ENCODE data around the gene TNFRSF25.

- TF ChIP-seq CTCF (conservative IDR thresholded peaks at IDR 0.05 in 1 of 2, IDR thresholded peaks at IDR 0.05 in 1 of 2; ENCODE audit: low read depth in 1 of 2, low read length in 2 of 2) (no peak), EZH2 (IDR thresholded peaks at IDR 0.05; ENCODE audit: low read length, missing control alignments) (peak; percentile 81)
Measured at GRCh38 chr1:6447818-6448748, 17.9 kb downstream of the TNFRSF25 start.

Measured in fibroblast of lung (primary cell).